Measurements from ENCODE around the gene PAMR1. TPM values are rescaled to one million over a fixed set of nuclear protein-coding genes. Genes with fewer than 3 reads are reported as not detected.

PAMR1 gene
- total and polyA plus RNA-seq, 10 of the 15 experiments (the other 5 are each of a cell fraction or from before 2014, with no cell fraction given), result 0.04 TPM; not detected in 9

DNA sequence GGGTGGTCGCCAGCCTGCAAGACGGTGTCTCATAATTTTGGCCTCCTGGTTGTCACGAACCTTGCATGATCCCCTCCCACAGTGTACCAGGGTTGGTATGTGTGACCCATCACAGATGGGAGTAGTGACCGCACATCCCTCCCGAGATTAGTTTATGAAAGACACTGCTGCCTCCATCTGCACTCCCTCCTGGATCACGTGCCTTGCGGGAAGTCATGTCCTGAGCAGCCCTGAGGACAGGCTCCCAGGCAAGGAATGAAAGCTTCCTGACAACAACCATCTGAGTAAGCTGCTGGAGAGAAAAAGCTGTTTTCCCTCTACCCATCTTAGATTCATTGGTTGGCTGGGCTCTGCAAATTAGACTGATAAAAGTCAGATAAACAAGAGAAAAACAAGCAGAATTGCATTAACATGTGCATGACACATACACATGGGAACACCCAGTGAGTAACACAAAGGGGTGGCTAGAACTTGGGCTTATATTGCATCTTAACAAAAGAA lies 14.4 kb upstream of the PAMR1 start:
- H4K20me1 ChIP-seq (ENCODE audit: control insufficient read depth, insufficient read depth), result no peaks in the 10 kb centered on the region; the same call in 1 of the 2 replicates
- H3K4me1 ChIP-seq (ENCODE audit: control insufficient read depth, insufficient read depth, low read length), result no peaks in the 10 kb centered on the region
- intact Hi-C loops (cut with micrococcal nuclease; ENCODE audit: unreplicated experiment), result no loop called here
- no peak overlapping the region for H2AFZ ChIP-seq (ENCODE audit: control insufficient read depth, low read depth, low read length)
- ATAC-seq, result no peak
- no peak overlapping the region for H3K9ac ChIP-seq (ENCODE audit: control insufficient read depth, insufficient read depth, low read length)
- no peaks in the 10 kb centered on the region; the same call in 2 of the 3 replicates for H3K9me3 ChIP-seq (replicated peaks; ENCODE audit: control insufficient read depth, insufficient read depth, low read length)
- SMC1A ChIA-PET (ENCODE audit: uncharacterized antibody, unreplicated experiment), result no interaction called here
- WGBS (ENCODE audit: insufficient coverage, insufficient replicate concordance, low lambda C conversion rate, missing lambda C conversion rate), result 12% methylated on average over 7 of the region's 7 CpGs
- no peak overlapping the region for H3K4me3 ChIP-seq
- H3K27me3 ChIP-seq (replicated peaks in 1 of 2; ENCODE audit: control insufficient read depth in 2 of 2, insufficient read depth in 2 of 2, low read length in 1 of 2), result peaks cover 0 to 4% of the 10 kb centered on the region in 2 experiments; a peak in 3 of 4 replicates
- POLR2A ChIA-PET, result no interaction called here
- no peaks in the 10 kb centered on the region for H3K79me2 ChIP-seq (ENCODE audit: control insufficient read depth, insufficient read depth, low read length)
- CTCF ChIA-PET, result no interaction called here
- no peak for DNase-seq (ENCODE audit: low read depth, low spot score)
- no peak for FAIRE-seq
- no peaks in the 10 kb centered on the region for H3K36me3 ChIP-seq (ENCODE audit: control insufficient read depth in 2 of 2, insufficient read depth in 2 of 2, low read length in 1 of 2)
- no peak overlapping the region for H3K4me2 ChIP-seq (ENCODE audit: control insufficient read depth, insufficient read depth)
- H3K27ac ChIP-seq (ENCODE audit: control insufficient read depth, insufficient read depth), result no peak overlapping the region
- in situ Hi-C loops (cut with MboI), result no loop called here
- RAD21 ChIA-PET (ENCODE audit: unreplicated experiment), result no interaction called here
- BruUV-seq (replicated peaks), result no TSS peak
- no peak for TF ChIP-seq SUPT20H (IDR thresholded peaks at IDR 0.05; ENCODE audit: borderline replicate concordance, control insufficient read depth, low read depth, low read length)
- no peak for TF ChIP-seq E2F4 (IDR thresholded peaks at IDR 0.05; ENCODE audit: low read depth, low read length)
- no peak for TF ChIP-seq IRF5 (IDR thresholded peaks at IDR 0.05; ENCODE audit: borderline replicate concordance)
- no peak for TF ChIP-seq SREBF1 (IDR thresholded peaks at IDR 0.05; ENCODE audit: low read length)
- TF ChIP-seq SP1 (IDR thresholded peaks at IDR 0.05; ENCODE audit: low read depth, low read length), result no peak
- no peak for TF ChIP-seq ZBED1 (IDR thresholded peaks at IDR 0.05; ENCODE audit: borderline replicate concordance)
- TF ChIP-seq, protein P1, sequence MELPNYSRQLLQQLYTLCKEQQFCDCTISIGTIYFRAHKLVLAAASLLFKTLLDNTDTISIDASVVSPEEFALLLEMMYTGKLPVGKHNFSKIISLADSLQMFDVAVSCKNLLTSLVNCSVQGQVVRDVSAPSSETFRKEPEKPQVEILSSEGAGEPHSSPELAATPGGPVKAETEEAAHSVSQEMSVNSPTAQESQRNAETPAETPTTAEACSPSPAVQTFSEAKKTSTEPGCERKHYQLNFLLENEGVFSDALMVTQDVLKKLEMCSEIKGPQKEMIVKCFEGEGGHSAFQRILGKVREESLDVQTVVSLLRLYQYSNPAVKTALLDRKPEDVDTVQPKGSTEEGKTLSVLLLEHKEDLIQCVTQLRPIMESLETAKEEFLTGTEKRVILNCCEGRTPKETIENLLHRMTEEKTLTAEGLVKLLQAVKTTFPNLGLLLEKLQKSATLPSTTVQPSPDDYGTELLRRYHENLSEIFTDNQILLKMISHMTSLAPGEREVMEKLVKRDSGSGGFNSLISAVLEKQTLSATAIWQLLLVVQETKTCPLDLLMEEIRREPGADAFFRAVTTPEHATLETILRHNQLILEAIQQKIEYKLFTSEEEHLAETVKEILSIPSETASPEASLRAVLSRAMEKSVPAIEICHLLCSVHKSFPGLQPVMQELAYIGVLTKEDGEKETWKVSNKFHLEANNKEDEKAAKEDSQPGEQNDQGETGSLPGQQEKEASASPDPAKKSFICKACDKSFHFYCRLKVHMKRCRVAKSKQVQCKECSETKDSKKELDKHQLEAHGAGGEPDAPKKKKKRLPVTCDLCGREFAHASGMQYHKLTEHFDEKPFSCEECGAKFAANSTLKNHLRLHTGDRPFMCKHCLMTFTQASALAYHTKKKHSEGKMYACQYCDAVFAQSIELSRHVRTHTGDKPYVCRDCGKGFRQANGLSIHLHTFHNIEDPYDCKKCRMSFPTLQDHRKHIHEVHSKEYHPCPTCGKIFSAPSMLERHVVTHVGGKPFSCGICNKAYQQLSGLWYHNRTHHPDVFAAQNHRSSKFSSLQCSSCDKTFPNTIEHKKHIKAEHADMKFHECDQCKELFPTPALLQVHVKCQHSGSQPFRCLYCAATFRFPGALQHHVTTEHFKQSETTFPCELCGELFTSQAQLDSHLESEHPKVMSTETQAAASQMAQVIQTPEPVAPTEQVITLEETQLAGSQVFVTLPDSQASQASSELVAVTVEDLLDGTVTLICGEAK (IDR thresholded peaks at IDR 0.05; ENCODE audit: borderline replicate concordance), result no peak
- TF ChIP-seq CREB1 (IDR thresholded peaks at IDR 0.05; ENCODE audit: low read depth), result no peak
- TF ChIP-seq POLR2AphosphoS5 (IDR thresholded peaks at IDR 0.05; ENCODE audit: low read length), result no peak
- no peak for TF ChIP-seq ZBTB33 (IDR thresholded peaks at IDR 0.05)
- no peak for TF ChIP-seq KDM1A (IDR thresholded peaks at IDR 0.05; ENCODE audit: borderline replicate concordance)
- no peak for TF ChIP-seq SMARCA5 (IDR thresholded peaks at IDR 0.05)
- TF ChIP-seq TCF3 (IDR thresholded peaks at IDR 0.05; ENCODE audit: borderline replicate concordance, insufficient read depth, low read depth, low read length), result no peak
- no peak for TF ChIP-seq MLLT1 (IDR thresholded peaks at IDR 0.05)
- TF ChIP-seq POLR2AphosphoS2 (IDR thresholded peaks at IDR 0.05; ENCODE audit: low read depth, low read length), result no peak
- no peak for TF ChIP-seq ZNF274 (IDR thresholded peaks at IDR 0.05; ENCODE audit: insufficient read depth, insufficient read length)
